ENCODE data around the gene TNXB.
"Not testable (repeated sequence)": the region's sequence is repeated elsewhere in the genome, so short reads cannot be mapped to it uniquely, and the experiment has no call there.

Gene TNXB

GRCh38 chr6:32144238-32144637, 35.1 kb upstream of the TNXB start:
- not testable (repeated sequence) for DNase-seq

- DNase-seq, result no peak
Observed at GRCh38 chr6:32140420-32141046, 31.4 kb upstream of the TNXB start.

GRCh38 chr6:32139590-32139989, 30.5 kb upstream of the TNXB start:
- DNase-seq, result no peak

- DNase-seq, result no peak
Observed at GRCh38 chr6:32137454-32137853, 28.3 kb upstream of the TNXB start.

GRCh38 chr6:32133786-32134185, 24.6 kb upstream of the TNXB start:
- no peak for DNase-seq

GRCh38 chr6:32132110-32132509, 23.0 kb upstream of the TNXB start:
- no peak for DNase-seq

GRCh38 chr6:32131439-32131948, 22.4 kb upstream of the TNXB start:
- no peak for DNase-seq

- DNase-seq, result no peak
Observed at GRCh38 chr6:32129297-32130088, 20.4 kb upstream of the TNXB start.

- DNase-seq, result no peak
Observed at GRCh38 chr6:32128751-32129296, 19.7 kb upstream of the TNXB start.

GRCh38 chr6:32127717-32128592, 18.8 kb upstream of the TNXB start, which contains the start of gene ATF6B:
Gene ATF6B (minus strand): TSS chr6:32128246. CDS start chr6:32128207, 39 bp downstream.
- DNase-seq, result peak; percentile 99

- no peak for DNase-seq
Observed at GRCh38 chr6:32127409-32127716, 18.2 kb upstream of the TNXB start.

GRCh38 chr6:32126880-32127279, 17.7 kb upstream of the TNXB start:
- peak; percentile 20 for DNase-seq

GRCh38 chr6:32123681-32124080, 14.5 kb upstream of the TNXB start:
- DNase-seq, result no peak

- DNase-seq, result no peak
Observed at GRCh38 chr6:32120573-32121059, 11.5 kb upstream of the TNXB start.

GRCh38 chr6:32118782-32119628, 9.9 kb upstream of the TNXB start:
- DNase-seq, result peak; percentile 79

GRCh38 chr6:32117461-32117860, 8.3 kb upstream of the TNXB start:
- no peak for DNase-seq

- peak; percentile 24 for DNase-seq
Observed at GRCh38 chr6:32116674-32117073, 7.5 kb upstream of the TNXB start.

- no peak for DNase-seq
Observed at GRCh38 chr6:32115623-32116022, 6.5 kb upstream of the TNXB start.

- DNase-seq, result no peak
Observed at GRCh38 chr6:32114796-32115195, 5.7 kb upstream of the TNXB start.

- no peak for DNase-seq
Observed at GRCh38 chr6:32113386-32114352, 4.5 kb upstream of the TNXB start.

Data from stimulated activated CD4-positive, alpha-beta T cell treated with anti-CD3 and anti-CD28 coated beads, Interleukin-15, amount 100 ng/mL, for 24 hours (primary cell).